HG03175 (cell line): ENCODE measurements around the gene PINK1.
"Not testable (repeated sequence)": the region's sequence is repeated elsewhere in the genome, so short reads cannot be mapped to it uniquely, and the experiment has no call there.

ENCODE experiments used
- ATAC-seq: cut with Tn5 transposase; IDR thresholded peaks from one replicate; pipeline ENCODE4 v1.9.1; 2021; ENCODE audit warnings: mild to moderate bottlenecking, moderate library complexity; ENCODE audit not compliant: unreplicated experiment

The PINK1 gene

DNA sequence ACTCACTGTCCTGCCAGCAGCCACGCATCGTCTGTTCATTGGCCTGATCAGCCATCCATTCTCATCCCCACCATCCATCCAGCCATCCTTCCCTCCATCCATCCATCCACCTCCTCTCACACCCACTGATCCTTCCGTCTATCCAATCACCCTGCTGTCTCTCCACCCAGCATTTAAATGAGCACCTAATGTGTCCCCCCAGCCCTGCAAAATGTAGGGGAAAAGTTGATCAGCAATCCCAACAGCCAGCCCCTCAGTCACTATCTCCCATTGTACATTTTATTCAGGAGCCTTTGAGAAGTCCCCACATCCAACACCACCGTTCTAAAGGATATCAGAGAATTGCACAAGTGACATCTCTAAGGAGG is 39.0 kb downstream of the PINK1 start:
- ATAC-seq, result no peak

DNA sequence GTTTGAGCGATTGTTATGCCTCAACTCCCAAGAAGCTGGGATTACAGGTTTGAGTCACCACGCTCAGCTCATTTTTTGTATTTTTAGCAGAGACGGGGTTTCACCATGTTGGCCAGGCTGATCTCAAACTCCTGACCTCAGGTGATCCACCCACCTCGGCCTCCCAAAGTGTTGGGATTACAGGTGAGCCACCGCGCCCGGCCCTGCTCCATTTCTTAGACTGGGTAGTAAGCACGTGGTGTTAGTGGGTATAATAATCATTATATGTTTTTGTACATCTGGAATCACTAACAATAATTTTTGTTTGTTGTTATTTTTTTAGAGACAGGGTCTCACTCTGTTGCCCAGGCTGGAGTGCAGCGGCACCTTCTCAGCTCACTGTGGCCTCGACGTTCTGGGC is 40.4 kb downstream of the PINK1 start:
- not testable (repeated sequence) for ATAC-seq

DNA sequence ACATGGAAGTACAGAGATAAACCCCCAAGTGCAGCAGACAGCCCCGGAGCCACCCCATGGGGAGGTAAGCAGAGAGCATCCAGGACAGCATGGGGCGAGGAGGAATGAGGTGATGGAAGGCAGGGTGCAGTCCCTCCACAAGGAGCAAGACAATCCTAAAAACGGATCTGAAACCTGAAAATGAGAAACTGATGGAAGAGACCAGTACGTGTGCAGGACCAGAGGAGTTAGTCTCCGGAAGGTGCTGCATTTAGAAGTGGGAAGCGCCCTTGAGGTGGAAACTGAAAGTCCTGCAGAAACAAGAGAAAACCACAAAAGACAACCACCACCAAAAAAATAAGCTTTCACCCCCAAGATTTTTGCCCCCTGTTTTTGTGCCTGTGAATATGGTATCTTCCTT is 45.3 kb downstream of the PINK1 start:
- peak; percentile 67 for ATAC-seq

DNA sequence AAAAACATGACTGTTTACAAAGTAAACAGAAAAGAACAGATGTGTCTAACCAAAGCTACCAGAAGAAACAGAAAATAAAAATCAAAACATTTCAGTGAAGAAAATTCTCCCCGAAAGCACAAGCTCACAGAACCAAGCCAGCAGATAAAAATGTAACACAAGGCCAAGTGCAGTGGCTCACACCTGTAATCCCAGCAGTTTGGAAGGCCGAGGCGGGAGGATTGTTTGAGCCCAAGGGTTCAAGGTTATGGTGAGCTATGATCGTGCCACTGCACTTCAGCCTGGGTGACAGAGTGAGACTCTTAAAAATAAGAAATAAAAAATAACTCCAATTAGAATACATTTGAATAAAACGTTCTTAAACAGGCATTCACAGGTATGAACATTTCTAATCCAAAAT is 47.0 kb downstream of the PINK1 start:
- no peak for ATAC-seq

DNA sequence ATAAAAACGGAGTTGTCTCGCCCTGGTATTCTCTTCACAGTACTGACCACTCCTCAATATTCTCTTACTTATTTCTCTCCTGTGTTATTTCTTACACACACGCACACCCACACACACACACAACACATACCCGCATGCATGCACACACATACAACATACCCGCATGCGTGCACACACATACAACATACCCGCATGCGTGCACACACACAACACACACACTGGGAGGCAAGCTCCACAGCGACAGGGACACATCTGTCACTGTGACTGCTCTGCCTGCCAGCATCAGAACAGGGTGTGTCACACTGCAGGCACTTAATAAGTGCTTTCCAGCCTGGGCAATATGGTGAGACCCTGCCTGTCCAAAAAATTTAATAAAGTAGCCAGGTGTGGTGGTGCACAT is 48.7 kb downstream of the PINK1 start:
- no peak for ATAC-seq

DNA sequence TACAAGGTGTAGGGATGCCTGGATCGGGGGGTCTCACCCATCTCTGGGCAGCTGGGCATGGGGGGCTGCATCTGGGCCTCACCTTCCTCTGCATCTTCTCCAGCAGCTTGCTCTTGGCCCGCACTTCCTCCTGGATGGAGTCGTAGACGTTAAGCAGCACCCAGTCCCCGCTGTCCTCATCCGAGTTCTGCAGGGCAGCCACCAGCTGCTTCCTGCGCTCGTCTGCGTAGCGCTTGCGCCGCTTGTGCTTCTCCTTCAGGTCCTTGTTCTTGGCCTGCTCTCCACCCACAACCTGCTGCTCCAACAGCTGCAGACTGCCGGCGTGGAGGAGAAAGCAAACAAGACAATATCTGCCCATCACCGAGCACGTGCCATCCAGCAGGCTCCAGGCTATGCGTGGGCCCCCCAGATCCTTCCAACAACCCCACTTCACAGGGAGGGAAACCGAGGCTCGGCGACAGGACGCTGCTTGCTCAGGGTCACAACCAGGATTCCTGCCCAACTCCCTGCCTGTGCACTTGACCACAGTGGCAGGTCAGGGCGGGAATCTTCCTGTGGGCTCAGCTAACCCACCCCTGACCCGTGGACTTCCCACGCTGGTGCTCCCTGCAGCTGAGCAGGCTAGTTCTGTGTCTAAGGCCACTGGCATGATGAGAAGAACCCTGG is 49.4 kb downstream of the PINK1 start:
- no peak for ATAC-seq

DNA sequence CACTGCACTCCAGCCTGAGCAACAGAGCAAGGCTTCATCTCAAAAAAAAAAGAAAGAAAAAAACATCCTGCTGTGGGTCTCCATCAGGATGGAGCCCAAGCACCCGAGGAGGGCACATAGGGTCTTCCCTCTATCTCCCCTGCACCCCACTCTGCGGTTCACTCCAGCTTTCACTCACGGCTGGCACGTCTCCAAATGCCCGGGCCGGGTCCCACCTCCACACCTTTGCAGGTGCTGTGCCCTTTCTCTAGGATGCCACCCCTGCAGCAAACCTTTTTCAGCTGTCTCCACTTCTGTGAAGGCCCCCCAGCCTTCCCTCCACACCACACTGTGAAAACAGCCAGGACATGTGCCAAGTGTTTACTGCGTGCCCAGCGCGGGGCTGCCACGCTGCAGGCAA is 50.4 kb downstream of the PINK1 start:
- ATAC-seq, result no peak

DNA sequence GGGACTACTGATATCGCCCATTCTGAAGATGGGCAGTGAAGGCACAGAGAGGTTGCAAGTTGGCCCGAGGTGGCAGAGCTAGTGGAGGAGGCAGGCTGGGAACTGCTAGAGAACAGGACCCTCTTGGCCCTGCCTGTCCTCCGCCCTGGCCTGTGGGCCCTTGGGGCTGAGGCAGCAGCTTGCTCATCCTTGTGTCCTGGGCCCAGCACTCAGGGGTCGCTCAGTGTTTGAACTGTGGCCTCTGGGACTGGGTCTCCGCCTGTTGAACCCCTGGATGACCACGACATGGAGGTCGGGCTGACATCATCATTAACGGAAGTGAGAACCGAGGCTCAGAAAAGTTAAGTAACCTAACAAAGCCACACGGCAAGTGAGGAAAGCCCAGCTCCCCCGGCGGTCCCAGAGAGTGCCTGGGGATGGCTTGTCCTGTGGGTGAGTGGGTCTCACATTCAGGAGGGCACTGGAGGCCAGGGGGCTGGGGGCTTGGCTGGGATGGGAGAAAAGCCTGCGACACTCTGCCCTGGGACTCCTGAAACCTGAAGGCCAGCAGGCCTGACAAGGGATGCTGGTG is 50.9 kb downstream of the PINK1 start:
- ATAC-seq, result no peak

DNA sequence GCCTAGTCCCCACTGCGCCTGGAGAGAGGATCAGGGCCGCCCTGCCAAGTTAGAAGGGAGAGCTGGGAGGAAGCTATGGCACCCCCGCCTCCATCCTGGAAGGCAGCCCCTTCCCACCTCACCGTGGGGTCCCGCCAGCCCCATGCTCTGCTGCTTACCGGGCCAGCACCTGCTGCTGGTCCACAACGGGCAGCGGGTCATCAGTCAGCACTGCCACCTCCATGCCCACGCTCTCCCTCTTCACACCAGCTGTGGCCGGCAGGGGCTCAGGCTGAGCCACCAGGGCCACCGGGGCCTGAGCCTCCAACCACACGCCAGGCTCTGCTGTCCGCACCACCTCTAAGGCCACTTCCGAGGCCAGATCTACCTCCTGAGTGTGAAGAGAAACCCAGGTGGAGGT is 51.4 kb downstream of the PINK1 start:
- no peak for ATAC-seq

DNA sequence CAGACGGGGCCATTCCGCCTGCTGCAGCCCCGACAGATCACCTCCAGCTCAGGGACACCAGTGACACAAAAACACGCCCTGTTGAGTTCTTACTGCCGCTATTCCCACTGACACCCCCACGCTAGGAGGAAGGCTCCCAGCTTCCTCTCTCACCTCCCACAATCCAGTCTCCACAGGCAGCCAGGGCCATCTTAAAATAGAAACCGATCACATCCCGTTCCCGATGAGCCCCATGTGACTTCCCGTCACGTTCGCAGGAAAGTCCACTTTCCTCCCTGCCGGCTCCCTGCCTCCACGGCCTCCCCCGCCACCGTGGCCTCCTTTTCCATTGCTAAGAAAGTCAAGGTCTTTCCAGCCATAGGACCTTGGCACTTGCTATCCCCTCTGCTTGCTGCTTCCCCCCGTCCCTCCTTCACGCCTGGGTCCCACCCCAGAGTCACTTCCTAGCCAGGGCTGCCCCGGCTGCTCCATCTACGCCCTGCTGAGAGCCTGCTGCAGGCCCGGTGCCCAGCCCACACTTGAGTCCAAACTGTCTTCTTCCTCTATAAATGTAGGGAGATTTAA is 51.9 kb downstream of the PINK1 start:
- ATAC-seq, result no peak

DNA sequence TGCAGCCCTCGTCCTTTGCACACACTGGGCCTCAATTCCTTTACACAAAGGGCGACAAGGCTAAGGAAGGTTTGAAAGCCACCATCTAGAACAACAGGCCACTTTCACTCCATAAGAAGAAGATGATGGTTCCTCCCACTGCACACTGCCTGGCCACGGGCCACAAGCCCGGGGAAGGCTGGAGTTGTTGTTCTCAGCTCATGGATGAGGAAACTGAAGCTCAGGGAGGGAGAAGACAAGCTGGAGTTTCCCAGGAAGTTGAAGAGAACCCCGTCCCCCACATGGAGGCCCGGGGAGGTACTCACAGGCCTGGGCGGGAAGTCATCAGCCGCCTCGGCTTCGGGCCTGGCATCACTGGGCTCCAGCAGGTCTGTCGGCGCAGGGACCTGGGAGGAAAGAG is 52.5 kb downstream of the PINK1 start:
- ATAC-seq, result no peak

DNA sequence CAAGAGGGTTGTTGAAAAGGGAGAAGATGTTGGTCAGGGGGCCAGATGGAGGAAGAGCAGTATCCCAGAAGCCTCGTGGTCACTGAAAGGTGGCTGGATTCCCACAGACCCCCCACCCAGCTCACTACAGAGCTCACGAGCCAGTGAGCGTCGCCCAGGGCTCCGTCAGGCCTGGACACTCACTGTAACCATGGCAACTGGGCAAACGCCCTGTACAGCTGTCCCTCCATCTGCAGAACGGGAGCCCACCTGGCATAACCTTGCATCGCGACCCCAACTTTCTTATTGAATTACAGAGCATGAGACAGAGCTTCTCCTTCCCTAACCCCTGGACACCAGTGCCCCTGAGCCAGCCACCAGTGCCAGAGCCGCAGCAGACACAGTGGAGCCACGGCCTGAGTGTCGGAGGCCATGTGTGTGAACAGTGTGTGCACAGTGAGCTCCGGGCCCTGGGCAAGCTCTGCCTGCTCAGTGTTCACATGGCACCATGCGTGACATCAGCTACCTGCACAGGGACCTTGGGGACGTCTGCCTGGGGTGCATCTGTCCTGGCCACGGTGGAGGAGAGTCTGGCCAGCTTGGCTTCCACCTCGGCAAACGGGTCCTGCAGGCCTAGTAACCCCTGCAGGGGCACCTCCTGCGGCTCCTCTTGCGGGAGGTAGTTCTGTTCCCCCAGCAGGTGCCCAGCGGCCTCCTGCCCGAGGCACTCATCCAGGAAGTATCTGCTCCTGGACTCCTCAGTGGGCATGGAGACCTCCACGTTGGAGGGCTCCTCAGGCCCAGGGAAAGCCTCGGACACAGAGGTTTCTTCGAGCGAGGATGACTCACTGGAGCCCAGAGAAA is 53.8 kb downstream of the PINK1 start:
- no peak for ATAC-seq

DNA sequence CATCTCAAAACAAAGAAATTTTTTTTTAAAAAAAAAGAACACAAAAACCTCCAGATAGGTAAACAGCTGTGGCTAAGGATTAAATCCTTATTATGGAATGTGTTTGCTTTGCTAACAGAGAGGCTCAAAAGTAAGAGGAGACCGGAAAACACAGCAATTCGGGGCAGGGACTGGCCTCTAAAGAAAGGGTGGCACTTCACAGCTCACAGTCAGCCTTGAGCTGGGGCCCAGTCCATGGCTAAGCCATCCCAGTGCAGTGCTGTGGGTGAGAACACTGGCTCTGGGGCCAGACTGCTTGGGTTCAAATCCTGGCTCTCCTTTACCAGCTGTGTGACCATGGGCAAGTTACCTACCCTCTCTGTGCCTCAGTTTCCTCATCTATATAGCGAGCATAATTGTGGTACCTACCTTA is 56.4 kb downstream of the PINK1 start:
- ATAC-seq, result no peak

DNA sequence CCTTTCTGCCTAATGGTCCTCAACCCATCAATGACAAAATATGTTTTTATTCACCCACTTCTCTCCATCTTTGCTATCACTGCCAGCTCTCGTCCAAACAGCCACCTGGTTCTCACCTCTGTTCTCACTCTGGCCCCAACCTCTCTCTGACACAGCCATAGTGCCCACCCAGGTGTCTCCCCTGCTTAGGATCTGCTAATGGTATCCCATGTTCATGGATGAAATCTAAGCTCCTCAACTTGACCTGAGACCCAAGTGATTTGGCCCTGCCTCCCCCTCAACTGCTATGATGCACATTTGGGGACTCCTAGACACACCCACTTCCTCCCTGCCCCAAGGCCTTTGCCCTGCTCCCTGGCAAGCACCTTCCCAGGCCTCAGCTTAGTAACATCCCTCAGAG is 58.6 kb downstream of the PINK1 start:
- ATAC-seq, result no peak

DNA sequence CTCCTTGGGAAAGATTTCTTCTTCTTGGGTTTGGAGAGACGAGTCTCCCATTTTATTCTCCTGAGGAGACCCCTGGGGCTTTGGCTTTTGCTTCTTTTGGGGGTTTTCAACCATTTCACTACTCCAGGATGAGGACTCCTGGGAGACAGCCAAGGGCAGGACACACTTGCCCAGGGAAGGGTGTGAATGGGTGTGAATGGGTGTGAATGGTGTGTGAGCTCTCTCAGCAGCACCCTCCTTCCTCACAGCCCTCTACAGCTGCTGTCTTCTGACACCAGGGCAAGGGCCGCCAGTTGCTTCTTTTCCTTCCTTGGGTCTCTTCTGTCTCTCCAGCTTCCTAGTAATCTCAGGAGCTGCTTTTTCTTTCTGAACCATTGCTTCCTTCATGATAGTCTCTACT is 60.4 kb downstream of the PINK1 start:
- ATAC-seq, result no peak

DNA sequence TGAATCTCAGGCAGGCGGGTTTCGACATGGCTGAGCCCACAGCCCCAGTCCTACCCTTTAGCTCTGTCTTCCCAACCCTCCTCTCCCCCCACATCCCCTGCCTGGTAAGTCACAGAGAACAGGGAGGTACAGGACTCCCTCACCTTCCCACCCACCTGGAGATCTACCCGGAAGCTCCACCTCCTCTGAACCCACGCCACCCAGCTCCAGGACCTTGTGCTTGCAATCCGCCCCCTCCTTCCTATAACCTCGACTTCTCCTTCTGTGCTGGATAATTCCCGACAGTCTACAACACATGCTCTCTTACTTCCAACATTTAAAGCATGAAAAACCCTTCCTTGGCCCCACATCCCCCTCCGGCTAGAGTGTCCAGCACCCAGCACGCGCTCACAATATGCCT is 62.3 kb downstream of the PINK1 start:
- no peak for ATAC-seq

DNA sequence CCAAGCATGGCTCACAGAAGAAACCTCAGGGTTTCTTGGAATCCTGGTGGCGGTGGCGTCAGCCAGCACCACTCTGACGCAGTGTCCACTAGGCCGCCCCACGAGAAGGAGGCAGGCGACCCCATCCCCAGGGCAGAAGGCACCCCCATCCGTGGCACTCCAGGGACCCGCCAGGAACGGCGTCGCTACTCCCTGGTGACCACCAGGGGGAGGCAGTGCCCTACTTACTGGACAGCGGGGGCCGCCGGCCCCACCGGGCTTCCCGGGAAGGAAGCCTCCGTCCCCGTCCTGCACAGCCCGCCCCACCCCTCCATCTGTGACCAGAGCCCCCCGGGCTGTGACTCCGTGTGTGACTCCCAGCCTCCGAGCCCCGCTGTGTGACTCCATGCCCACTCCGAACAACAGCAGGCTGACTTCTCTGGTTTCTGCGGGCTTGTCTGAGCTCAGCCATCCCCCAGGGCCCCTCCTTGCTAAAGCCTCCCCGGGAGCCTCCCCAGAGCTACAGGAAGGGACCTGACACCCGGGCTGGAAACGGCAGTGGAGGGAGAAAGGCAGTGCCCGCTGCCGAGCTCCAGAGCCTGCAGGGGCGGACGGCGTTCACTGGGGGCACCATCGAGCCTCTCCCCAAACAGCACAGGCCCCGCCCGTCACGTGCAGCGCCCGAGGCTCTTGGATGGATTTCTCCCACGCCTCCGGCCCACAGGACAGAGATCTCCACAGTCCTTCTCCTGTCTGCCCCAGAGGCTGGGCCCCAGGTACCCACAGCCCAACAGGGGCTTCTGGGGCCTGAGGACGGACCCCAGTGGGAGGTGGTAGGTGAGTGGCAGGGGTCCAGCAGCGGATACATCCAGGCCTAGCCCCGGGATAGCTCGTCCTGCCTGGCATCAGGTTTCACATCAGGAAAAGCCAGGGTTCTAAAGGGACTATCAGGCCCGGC is 63.4 kb downstream of the PINK1 start:
- ATAC-seq, result peak; percentile 84

DNA sequence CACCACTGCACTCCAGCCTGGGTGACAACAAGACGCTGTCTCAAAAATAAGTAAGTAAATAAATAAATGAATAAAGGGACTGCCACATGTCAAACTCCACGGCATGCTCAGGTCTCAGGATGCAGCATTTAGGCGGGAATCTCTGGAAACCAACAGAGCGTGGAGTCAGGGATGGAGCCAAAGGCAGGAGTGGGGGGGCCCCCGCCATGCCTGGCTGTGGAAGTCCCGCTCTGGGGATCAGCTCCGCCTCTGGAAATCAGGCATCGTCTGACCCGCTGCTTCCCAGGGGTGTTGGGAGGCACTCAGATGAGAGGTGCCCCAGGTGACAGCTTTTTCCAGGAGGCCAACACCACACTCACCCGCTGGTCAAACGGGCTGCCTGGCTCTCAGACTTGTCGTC is 64.3 kb downstream of the PINK1 start:
- ATAC-seq, result no peak

DNA sequence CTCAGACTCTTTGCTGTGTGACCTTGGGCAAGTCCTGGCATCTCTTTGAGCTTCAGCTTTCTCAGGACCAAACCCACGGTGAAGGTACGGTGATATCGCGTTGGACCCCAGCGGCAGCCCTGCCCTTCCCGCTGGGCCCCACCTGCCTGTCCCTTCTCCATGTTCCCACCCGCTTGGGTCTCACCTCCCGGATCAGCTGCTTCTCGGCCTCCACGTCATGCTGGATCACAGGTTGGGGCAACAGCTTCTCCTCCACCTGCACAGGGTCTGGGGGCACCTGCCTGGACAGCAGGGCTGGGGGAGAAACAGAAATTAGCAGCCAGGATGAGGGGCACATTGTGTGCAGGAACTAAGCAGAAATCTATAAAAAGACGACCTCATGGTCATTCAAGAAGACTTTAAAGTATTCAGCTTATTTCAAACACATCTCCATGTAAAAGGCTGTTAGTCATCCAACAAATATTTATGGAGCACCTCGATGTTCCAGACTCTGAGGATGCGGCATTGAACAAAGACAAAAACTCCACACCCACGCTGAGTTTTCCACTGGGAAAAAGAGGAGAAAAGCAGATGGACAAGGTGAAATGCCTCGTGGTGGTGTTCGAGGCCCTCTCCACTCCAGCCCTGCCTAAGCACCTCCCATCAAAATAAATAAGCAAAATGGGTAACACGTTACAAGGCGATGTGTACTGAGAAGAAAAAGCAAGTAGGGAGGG is 65.1 kb downstream of the PINK1 start:
- ATAC-seq, result no peak

DNA sequence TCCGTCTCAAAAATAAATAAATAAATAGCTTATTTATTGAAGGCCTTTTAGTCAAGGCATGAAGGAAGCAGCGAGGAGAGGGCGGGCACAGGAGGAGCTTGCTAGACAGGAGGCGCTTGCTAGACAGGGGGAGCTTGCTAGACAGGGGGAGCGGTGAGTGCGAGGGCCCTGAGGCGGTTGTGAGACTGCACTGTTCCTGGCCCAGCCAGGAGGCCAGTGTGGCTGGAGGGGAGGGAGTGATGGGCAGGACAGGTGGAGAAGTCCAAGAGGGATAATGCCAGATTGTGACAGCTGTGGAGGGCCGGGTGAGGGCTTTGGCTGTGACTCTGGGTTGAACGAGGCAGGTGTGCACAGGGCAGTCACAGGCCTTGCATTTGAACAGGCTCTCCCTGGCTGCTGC is 66.3 kb downstream of the PINK1 start:
- no peak for ATAC-seq
